H1 (cell line): ENCODE results near the gene RRM2. TPM values are rescaled to one million over a fixed set of nuclear protein-coding genes. Genes with fewer than 3 reads are reported as not detected.

Source experiments
- CHD7 ChIP-seq: fragments of 300-600 bp; sonication (generic); IDR thresholded peaks from 2 replicates; pipeline ENCODE4 v1.7.1; 2012; ENCODE audit warnings: low read length, moderate library complexity, mild to moderate bottlenecking, inconsistent platforms; ENCODE audit not compliant: insufficient replicate concordance
- CREB1 ChIP-seq: IDR thresholded peaks from 2 replicates; pipeline ENCODE4 v1.6.1; 2012; ENCODE audit warnings: inconsistent platforms
- GABPA ChIP-seq: IDR thresholded peaks from 2 replicates; pipeline ENCODE4 v1.6.1; 2011; ENCODE audit warnings: mild to moderate bottlenecking, low read length, moderate library complexity, borderline replicate concordance; ENCODE audit not compliant: insufficient read depth
- KDM1A ChIP-seq: fragments of 200-600, 300-600 bp; sonication (generic); IDR thresholded peaks from 2 replicates; pipeline ENCODE4 v1.7.1; 2016; ENCODE audit warnings: mild to moderate bottlenecking, low read length, borderline replicate concordance
- NRF1 ChIP-seq: IDR thresholded peaks from 2 replicates; pipeline ENCODE4 v1.6.1; 2011; ENCODE audit warnings: mild to moderate bottlenecking, low read depth, low read length, improper control_type of control experiment
- POLR2A ChIP-seq, 2 experiments: IDR thresholded peaks; 1 replicate in 1 of 2; 2 replicates in 1 of 2; pipeline ENCODE4 v1.6.1; 2011; ENCODE audit warnings: low read depth in 2 of 2, low read length in 2 of 2, mild to moderate bottlenecking in 2 of 2; ENCODE audit errors: control extremely low read depth in 1 of 2
- SP2 ChIP-seq: IDR thresholded peaks from 2 replicates; pipeline ENCODE4 v1.6.1; 2012; ENCODE audit warnings: mild to moderate bottlenecking, low read length, inconsistent platforms
- SP4 ChIP-seq: IDR thresholded peaks from 2 replicates; pipeline ENCODE4 v1.6.1; 2012; ENCODE audit warnings: low read length, inconsistent platforms
- USF2 ChIP-seq: IDR thresholded peaks from 2 replicates; pipeline ENCODE4 v1.6.1; 2011; ENCODE audit warnings: low read length, improper control_type of control experiment
- polyA plus RNA-seq, 7 experiments: library from polyadenylated mRNA; depleted of rRNA in 3 of 7; stranded (reverse) in 5 of 7; unstranded in 2 of 7; fragments of >200 nt in 5 of 7; fragments of 200-250 nt in 2 of 7; gene quantifications; 1 replicate in 5 of 7; 2 replicates in 1 of 7; 4 replicates in 1 of 7; pipeline versions ENCODE4 v1.2.1 to v1.2.3, GENCODE V29; 2011 to 2013; ENCODE audit warnings: missing spikeins in 2 of 7, mixed read lengths in 2 of 7
- total RNA-seq: library from RNA; stranded (reverse); fragmentation: NEBNext Ultra II Directional; extraction: Animal tissue kit (Norgen Biotek cat#: 25700); gene quantifications from 2 replicates; pipeline ENCODE4 v1.2.1, GENCODE V29; 2021
- TF ChIP-seq, protein P1 (sequence below): IDR thresholded peaks from 2 replicates; pipeline ENCODE4 v1.6.1; 2012; ENCODE audit warnings: low read length, inconsistent platforms

Gene RRM2
- total and polyA plus RNA-seq, 2 of the 8 experiments (the other 6 are each of a cell fraction or from before 2014, with no cell fraction given): 37.7 to 215 TPM

DNA sequence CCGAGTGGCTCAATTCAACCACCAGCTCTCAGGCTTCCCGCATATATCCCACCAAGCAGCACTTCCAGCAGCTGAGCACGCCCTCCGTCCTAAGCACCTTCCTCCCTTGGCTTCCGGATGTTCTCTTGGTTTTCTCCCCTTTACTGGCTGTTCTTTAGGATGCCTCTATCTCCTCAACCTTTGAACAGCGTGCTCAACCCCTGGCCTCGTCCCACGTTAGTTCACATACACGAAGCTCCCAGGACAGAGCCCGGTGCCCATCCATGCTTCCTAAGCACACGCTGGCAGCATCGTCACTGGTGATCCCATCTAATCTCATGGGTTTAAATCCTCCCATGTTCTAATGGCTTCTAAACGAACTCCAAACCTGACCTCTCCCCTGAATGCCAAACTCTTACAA lies 46.0 kb upstream of the RRM2 start (continued):
- no peak for TF ChIP-seq CHD7
- TF ChIP-seq GABPA: no peak
- TF ChIP-seq, protein P1, sequence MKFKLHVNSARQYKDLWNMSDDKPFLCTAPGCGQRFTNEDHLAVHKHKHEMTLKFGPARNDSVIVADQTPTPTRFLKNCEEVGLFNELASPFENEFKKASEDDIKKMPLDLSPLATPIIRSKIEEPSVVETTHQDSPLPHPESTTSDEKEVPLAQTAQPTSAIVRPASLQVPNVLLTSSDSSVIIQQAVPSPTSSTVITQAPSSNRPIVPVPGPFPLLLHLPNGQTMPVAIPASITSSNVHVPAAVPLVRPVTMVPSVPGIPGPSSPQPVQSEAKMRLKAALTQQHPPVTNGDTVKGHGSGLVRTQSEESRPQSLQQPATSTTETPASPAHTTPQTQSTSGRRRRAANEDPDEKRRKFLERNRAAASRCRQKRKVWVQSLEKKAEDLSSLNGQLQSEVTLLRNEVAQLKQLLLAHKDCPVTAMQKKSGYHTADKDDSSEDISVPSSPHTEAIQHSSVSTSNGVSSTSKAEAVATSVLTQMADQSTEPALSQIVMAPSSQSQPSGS: no peak
- TF ChIP-seq KDM1A: no peak
- no peak for TF ChIP-seq NRF1
- no peak for TF ChIP-seq USF2
- TF ChIP-seq SP2: no peak
- no peak for TF ChIP-seq POLR2A (IDR thresholded peaks at IDR 0.05; ENCODE audit: control extremely low read depth in 1 of 2, low read depth in 2 of 2, low read length in 2 of 2)
- TF ChIP-seq SP4: no peak
- TF ChIP-seq CREB1: no peak
